ENCODE measurements around the gene GALNT12.

Gene GALNT12

GRCh38 chr9:98864281-98865174 is 57.1 kb downstream of the GALNT12 start:
- DNase-seq = no peak

GRCh38 chr9:98865284-98865875 is 57.9 kb downstream of the GALNT12 start:
- DNase-seq = no peak

- no peak for DNase-seq
Measured at GRCh38 chr9:98866435-98867102, 59.1 kb downstream of the GALNT12 start.

- no peak for DNase-seq
Measured at GRCh38 chr9:98867103-98867428, 59.6 kb downstream of the GALNT12 start.

DNA sequence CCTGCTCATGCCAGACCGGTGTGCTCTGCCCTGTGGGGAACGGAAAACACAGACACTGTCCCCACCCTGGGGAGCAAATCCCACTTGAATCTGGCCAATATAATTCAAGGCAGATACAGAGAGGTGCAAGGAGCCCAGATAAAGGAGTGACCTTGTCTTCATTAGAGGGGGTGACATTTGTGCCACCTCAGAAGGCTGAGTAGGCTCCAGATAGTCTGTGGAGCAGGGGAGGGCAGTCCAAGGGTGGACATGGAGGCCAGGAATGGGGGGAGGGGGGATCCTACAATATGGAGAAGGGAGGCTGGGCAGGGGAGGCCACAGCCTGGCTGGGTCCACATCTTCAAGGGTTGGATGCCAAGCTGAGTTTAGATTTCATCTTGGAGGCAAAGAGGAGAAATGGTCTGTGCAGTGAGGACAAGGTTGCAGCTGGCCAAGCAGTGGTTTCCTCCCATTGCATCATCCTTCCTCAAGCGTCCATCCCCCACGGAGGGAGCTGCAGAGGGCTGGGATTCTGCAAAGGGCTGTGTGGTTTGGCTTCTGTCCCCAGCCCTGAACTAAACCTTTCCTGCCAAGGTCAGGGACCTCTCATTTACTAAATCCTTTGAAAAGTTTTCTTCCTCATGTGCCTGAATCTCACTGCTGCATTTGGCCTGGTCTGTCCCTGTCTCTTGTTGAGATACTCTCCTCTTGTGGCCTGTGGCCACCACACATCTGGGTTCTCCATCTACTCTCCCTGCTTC is 60.1 kb downstream of the GALNT12 start:
- no peak for DNase-seq

- no peak for DNase-seq
Measured at GRCh38 chr9:98869078-98869745, 61.7 kb downstream of the GALNT12 start.

DNA sequence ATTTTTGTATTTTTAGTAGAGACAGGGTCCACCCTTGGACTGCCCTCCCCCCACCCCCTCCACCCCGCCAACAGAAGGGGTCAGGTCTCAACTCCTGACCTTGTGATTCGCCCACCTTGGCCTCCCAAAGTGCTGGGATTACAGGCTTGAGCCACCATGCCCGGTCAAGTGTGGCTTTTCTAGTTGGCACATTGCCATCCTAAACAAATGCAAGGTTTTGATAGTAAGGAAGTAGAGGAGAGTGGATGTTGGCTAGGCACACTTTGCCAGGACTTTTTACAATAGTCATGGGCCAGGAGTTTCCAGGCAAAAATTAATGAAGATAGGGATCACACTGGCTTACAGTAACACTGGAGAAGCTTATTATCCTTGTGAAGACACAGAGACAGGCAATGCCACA is 62.4 kb downstream of the GALNT12 start:
- DNase-seq = no peak

DNA sequence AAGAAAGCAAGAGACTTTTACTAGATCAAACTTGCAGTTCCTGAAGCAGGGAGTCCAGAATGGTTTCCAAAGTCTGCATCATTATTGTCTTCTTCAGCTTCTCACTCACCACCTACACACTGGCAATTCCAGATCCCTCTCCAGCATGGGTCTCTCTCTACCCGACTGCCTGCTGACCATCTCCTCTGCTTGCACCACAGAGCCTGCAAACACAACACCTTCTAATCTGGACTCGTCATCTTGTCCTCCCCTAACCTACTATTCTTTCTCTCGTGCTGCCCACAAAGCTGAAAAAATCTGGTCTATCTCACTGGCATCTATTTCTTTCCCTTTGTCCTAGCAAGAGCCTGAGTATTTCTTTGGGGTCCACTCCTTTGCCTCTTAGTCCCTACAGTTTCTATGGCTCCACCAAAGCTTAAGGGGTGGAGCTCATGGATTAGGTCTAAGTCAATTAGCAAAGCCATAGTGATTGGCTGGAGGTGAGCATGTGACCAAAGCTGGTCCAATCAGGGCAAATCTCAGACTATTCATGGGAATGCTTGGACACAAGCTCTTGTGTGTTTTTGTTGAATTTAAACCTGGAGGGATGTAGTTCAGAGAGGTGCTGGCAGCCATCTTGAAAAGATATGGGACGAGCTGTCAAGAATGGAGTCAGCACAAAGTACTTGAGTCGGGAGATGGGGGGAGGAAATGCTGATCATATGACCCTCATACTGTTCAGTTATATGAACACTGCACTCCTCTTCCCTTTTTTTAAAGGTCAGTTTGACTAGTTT is 63.5 kb downstream of the GALNT12 start:
- DNase-seq = no peak

GRCh38 chr9:98871558-98872065 is 64.1 kb downstream of the GALNT12 start:
- no peak for DNase-seq

DNA sequence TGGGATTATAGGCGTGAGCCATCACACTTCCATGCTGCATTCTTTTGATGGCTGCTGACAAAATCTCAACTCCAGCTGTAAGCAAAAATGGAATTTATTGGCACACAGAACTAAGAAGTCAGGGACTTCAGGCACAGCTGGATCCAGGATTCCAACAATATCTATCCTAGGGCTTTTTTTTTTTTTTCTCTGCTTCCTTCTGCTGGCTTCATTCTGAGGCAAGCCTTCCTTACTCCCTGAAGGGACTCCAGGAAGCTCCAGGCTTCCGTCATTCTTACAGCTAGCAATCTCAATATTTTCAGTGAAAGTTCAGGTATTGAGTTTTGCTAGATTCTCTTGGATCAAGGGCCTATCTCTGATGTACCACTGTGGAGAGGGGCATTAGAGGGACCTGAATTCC is 66.1 kb downstream of the GALNT12 start:
- DNase-seq = no peak

DNA sequence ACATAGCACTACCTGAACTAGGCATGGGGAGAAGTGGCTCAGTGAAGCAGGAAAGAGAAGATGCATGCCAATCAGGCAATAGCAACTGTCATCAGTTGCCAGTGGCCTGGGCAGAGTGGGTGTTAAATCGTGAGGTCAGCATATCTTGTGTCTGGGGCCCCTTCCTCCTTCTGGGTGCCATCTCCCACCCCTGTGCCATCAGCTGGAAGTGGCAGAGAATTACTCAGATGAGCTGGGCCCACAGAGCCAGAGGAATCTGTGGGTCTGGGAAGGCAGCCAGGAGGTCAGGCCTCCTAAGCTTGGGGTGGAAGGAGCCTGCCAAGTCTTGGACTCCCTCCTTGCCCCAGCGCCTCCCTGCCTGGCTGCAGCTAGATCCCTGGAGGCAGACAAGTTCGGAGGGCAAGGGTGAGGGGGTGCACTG is 66.5 kb downstream of the GALNT12 start:
- DNase-seq = no peak

DNA sequence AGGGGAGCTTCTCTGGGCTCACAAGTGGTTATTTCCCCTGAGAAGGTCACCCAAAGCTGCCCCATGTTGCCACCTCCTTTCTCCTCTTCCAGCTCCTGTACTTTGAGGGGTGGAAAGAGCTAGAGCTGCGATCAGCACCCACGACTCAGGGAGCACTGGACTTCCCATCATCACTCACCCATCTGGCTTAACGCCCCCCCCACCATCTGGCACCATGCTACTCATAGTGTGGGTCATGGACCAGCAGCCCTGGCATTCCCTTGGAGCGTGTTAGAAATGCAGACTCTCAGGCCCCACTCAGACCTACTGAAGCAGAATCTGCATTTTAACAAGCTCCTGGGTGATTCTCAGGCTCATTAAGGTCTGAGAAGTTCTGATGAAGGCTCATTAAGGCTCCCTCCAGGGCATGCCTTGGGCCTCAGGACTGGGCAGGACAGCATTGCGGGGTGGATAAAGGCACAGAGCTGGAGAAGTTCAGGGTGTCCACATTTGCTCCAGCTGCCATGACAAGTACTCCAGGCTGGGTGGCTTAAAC is 67.3 kb downstream of the GALNT12 start:
- DNase-seq = no peak

GRCh38 chr9:98875536-98875935 is 68.1 kb downstream of the GALNT12 start:
- DNase-seq = no peak

DNA sequence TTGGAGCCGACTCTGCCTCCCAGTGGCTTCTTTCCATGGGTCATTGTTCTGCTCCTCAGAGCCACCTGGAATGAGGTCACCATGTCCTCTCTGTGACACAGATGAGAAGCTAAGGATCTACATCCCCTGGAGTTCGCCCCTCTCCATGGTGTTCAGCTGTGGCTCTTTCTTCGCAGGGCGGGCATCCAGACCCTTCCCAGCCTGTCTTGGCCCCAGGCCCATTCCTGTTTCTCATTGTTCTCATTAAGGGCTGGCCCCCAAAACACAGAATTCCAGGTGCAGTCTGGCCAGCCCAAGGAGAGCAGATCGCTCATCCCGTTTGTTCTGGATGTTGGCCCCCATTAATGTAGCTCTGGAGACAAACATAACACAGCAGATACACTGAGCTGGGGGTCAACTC is 69.8 kb downstream of the GALNT12 start:
- DNase-seq = no peak

DNA sequence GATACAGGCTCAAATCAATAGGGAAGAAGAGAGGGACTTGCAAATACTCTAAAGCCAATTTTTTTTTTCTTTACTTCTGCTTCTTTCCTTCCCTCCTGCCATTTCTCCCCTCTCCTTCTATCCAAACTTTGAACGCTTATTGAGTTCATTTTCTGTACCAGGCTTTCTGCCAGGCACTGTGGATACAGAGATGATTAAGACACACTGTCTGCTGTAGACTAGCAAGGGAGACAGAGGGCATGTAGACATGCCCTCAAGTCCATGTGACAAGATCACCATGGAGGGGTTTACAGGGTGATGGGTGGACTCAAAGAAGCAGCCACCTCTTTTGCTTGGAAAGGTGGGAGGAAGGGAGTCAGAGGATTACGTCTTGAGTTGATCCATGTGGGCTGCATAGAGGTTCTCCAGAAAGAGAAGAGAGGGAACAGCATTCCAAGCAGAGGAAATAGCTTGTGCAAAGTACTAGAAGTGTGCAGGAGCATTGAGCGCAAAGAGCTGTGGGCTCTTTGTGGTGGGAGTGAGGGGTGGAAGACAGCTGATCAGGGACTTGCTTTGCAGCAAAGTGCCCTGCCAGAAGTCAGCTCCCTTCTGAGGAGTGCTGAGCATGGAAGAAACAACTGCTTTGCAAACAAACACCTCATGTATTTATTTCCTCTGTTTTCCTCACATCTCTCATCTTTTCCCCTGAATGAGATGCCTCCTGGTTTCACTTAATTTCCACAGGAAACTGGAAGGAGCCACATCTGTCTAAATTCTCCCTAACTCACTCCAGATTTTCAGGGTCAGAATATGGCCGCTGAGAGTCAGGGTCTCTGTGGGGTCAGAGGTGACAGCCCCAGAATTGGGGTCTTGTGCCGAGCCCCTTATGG is 71.9 kb downstream of the GALNT12 start:
- no peak for DNase-seq

DNA sequence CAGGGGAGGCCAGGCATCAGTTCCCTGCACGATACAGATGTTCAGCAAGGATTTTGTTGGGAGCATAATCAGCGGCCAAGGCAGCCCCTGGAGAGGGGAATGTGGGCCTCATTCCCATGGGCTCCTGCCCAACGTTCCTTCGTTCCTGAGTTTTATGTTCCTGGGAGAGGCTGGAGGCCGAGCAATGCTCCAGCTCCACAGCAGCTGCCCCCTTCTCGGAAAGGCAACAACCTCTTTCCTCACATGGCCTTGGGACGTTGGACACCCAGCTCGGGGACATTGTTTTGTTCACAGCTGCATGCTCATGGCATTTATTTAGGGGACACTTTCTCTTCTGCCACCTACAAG is 72.5 kb downstream of the GALNT12 start:
- DNase-seq = no peak

DNA sequence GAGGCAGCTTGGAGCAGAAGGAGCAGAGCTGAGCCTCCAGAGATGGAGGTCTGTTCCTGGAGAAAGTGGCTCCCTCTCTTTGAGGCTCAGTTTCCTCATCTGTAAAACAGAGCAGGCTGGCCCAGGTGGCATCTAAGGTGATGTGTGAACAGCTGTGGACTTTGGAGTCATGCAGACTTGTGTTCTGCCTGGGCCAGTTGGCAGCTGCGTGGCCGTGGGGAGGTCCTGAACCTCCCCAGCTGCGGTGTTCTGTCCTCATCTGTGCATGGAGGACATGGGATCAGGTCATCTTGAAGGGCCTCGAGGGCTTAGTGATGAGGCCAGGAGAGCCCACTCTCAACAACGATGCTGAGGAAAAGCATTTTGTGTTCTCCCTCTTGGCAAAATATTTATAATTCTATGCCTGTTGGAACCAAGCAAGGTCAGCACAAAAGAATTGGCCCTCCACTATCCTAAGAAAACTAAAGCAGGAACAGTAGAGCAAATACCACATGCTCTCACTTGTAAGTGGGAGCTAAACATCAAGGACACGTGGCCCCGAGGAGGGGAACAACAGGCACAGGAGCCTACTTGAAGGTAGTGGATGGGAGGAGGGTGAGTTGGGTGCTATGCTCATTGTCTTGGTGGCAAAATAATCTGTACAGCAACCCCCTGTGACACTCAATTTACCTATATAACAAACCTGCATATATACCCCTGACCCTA is 73.0 kb downstream of the GALNT12 start:
- DNase-seq = no peak

- DNase-seq = no peak
Measured at GRCh38 chr9:98881356-98881755, 73.9 kb downstream of the GALNT12 start.

DNA sequence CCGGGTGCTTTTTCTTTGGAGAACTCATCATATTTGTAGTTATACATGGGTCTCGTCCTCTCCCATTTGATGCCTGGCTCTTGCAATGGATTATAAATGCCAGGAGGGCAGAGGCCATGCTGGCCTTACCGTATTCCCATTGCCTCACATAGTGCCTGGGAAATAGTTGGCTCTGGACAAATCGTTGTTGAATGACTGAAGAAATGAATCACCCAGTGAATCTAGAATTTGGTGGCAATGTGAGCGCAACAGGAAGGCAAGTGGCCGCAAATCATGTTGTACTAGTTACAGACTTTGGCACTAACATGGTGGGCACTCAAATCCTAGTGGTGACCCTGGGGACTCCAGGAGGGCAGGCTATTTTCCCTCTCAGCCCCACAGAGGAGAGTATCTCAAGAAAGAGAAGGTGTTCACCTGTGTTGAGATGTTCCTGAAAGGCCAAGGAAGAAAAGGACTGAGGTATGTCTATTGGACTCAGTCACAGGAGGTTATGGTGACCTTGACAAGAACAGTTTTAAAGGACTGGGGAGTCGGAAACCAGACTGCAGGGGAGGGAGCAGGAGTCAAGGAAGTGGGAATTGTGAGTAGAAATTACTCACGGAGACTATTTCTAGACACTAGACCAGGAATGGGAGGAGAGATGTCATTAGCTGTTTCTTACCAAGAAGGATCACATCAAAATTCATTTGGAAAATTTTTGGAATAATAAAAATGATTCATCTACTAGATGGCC is 74.5 kb downstream of the GALNT12 start:
- no peak for DNase-seq
